ENCODE measurements around the gene FAM117A.

FAM117A gene

DNA sequence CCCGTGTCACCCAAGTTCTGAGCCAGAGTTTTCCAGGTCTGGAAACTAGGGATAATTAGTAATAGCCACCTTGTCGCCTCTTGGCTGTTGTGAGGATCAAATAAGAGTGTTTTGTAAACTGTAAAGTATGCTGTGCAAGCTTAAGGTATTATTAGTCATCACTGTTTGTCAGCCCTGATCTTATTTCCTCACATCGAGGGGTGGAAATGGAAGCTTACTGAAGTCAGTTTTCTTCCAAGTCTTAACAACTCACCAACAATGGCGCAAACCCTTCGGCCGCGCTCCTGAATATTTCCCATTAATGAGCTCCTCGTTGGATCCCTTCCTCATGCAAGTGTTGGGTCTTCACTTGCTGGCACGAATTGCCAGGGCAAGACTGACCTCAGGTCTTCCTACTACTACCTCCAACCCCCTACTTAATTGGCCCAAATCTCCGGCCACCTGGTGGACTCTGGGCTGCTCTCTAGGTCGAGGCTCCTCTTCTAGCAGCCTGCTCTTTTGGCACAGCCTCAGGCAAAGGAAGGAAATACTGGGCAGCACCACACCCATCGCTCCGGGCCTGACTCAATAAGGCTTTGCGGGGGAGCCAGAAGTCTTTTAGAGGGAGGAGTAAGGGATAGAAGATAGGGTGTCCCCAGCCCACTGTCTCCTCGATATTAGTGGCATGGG, 55.3 kb downstream of the FAM117A start:
- DNase-seq (ENCODE audit: low read depth): no peak

DNA sequence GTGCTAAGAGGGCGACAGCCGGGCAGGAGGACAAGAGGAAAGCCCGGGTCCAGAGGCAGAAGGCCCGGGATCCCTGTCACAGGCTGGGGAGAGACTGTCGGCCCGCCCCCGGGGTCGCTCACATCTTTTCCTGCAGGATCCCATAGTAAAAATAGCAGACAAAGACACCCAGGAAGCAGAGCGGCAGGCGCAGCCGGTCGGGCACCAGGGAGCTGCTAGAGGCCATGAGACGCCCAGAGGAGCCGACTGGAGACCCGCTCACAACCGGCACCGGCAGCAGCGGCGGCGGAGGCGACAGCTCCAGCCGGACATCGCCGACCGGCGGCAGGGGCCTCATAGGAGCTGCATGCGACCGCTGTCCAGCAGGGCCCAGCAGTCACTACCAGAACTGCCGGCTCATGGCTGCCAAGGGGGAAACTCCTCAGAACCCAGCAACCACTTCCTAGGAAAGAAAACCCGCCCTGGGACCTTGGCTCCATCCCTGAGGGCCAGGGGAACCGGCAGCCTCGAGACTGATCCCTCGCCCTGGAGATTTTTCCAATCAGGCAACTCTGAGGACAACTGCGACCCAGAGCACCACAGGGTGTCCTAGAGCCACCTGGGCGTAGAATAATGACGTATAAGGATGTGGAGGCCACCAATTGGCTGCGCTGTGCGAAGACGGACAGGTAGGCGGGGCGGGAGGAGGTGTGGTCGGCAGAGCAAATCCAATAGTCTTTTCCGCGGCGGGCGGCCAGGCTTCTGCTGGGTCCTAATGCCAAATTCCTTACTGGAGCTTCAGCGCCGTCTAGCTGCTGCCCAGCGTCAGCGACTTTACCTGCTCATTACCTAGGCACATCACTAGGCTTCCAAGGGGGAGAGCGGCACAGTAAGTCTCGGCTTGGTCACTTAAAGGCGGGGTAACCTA, 56.1 kb downstream of the FAM117A start, which contains the start of gene SLC35B1:
SLC35B1 (minus strand) TSS at position 357 of the 907 bp plus-strand sequence; CDS start at position 226, 131 bp downstream.
- DNase-seq (ENCODE audit: low read depth): peak; percentile 97

DNA sequence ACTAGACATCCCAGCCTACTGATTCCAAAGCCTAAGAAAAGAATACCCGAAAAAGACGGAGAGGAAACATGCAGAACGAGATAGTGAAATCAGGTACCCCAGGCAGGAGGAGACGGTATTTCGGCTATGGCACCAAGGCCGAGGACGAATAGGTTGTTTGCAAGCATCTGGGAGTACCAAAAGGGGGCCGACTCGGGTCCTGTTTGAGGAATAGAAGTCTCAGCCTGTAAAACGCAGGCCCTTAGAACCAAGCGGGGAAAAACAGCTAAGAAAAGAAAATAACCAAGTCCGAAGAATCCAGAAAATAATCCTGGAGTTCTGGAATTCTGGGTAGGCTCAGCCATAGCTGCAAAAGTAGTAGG, 56.7 kb downstream of the FAM117A start:
- DNase-seq (ENCODE audit: low read depth): peak; percentile 36

DNA sequence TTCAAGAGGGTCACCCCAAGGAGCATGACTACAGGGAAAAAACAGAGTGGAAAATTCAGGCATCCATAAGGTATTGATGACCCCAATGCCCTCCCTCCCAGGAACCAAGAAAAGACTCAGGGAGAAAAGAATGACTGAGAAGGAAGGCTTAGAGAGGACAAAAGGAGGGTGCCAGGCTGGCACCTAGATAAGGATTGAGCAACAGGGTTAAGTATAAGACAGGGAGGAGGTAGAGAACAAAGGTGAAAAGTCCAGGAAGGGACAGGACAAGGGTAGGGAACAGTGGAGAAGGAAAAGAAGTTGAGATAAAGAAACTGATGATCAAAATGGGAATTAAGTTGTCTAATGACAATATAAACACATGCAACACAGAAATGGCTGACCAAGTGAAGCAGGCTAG, 58.7 kb downstream of the FAM117A start:
- no peak for DNase-seq (ENCODE audit: low read depth)

DNA sequence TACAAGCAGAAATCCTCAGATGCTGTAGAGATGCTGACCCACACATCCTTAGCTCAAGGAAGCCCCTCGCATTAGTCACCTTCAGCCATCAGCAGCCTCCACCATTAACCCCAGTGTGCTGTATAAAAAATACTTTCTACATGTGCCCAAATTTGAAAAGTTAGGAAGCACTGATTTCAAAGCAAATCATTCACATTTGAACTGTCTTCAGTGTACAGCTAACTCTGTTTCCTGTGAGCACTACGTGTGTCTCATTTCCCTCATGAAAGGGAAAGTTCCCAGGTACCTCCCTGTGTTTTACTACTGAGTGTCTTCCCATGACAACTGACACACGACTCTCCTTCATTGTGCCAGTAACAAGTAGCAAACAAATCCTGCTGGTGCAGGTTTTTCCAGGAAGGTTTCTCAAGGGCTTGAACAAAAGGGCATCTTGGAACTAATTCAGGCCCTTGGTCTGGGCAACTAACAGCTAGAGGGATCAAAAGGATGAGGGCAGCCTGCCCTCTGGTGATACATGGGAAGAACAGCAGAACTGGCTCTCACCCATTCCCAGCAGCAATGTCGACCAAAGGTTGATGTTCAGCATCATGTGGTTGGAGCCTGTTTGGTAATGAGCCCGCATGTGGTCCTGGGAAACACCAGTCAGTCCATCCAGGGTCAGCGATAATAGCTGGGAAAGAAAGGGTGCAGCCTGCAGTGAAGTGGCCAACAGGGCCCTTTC, 60.2 kb downstream of the FAM117A start:
- DNase-seq (ENCODE audit: low read depth): no peak

DNA sequence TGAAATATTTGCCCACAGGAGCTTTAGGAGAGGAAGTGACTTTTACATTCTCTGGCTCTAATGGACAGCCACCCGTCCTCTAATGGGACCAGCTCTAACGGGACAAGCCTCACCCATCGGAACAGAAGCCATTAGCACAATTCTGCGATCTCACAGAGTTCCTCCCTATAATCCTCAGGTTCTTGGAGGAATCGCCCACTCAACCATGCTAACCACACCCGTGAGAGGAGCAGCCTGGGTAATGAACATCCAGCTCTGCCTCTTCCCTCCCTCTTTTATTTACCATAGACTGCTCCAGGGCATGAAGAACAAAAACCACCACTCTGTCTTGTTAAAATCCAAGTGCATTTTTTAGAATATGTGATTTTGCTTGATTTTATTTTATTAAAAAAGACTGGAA, 63.0 kb downstream of the FAM117A start:
- DNase-seq (ENCODE audit: low read depth): no peak

DNA sequence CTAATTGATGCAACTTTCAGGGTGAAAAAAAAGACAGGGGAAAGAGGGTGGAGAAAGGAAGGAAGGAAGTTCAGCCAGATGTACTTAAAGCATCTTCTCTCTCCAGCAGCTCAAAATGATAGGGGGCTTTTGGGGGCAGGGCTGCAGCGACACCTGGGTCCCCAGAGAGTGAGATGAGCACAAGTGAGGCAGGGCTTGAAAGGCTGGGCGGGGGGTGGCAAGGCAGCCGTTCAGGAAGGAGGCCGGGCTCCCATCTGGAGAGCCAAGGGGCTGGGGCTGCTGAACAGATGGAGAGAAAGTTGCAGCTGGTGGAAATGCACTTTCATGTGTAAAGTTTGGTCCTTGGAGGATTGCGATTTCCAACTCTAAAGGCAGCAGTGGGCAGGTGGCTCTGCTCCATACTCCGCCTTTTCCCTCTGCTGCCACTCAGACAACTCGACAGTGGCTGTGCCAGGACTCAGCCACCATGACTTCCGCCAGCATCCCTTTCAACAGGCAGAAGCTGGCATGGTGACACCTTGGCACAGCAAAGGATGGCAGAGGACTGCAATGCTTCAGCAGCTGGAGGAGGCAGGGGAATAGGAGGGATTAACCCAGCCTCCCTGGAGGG, 63.9 kb downstream of the FAM117A start:
- no peak for DNase-seq (ENCODE audit: low read depth)

DNA sequence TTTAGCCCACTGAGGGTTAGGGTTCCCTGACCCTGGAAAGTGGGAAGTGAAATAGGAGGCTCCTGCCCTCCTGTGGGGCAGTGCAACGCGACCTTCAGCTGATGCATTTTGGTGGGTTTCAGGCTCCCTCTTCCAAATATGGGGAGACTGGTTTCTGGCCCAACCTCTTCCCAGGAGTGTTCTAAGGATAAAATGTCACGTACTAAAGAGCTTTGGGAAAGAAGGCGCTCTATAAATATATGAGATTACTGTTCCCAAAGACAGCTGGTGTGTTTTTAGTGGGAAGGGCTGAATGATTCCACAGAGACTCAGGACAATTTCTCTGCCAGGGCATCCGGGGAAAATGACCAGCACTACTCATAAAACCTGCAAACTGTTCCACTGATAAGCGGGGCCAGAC, 65.9 kb downstream of the FAM117A start:
- DNase-seq (ENCODE audit: low read depth): no peak

DNA sequence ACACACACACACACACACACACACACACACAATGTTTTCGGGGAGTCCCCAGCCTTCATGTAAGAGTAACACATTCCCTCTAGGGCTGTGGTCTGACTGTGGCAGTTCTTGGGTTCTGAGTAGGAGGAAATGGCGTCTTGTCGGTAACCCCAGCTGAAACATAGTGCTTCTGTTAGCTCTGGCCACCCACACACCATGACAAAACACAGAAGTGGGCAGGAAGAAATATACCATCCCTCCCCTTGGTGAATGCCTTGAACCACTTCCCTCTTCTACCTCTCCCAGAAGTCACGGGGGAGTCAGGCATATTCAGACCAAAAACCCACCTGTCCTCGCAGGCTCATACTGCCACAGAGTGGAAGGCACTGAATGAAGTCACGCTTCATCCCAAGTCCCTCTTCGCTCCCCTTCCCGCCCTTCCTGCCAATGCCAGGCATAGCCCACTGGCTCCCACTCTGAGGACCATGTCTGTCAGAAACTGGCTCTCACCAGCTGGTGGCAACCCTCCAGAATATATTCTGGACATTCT, 67.6 kb downstream of the FAM117A start:
- DNase-seq (ENCODE audit: low read depth): no peak

DNA sequence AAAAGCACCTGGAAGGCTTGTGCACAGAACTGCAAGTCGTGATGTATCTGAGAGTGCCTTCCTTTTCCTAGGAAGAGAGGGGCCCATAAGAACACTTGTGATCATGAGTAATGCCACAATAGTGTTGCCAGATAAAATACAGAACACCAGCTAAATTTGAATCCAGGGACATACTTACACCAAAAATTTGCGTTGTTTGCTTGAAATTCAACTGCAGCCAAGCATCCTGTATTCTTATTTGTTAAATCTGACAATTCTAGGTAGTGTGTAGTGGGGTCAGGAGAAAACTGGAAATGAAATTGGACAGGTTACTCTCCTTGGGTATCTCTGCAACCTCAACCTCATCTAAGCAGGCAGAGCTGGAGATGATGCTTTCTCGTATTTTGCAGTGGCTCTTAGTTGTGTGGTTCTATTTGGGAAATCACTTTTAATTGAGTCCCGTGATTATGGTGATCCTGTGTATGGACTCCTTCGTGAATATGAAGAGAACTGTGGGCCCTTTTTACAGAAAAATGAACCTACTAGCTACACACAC, 68.2 kb downstream of the FAM117A start:
- no peak for DNase-seq (ENCODE audit: low read depth)

DNA sequence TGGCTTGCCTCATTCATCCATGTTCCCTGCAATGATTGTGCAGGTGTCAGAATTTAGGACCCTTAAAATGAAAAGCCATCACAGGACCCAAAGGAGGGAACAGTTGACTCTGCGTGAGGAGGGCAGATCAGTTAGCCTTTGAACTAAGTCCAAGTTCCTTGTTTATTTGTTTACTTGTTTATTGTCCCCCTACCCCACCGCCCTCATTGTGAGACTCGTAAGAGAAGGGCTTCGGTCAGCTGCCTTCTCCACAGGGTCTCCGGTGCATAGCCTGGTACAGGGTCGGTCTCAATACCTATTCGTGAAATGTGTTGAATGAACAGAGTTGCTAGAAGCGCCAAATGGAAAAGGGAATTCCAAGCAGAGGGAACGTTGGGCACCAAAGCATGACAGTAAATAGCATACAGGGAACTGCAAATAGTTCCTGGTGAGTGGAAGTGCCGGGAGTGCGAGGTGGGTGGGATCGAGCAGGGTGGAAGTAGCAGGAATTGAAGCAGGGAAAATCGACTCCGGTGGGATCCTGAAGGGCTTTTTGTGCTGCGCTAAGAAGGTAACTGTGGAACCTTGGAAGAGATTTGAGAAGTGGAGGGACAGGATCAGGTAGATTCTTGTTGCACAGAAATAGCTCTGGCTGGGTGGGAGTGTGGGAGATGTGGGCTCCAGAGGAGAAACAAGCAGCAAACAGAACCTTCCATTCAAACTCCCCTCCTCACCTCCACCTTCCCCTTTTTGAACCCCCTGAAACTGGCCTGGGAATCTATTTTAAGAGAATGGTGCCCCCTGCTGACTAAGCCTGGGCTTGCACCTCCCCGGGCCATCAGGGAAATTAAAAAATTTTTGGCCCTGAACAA, 68.9 kb downstream of the FAM117A start:
- DNase-seq (ENCODE audit: low read depth): peak; percentile 44

DNA sequence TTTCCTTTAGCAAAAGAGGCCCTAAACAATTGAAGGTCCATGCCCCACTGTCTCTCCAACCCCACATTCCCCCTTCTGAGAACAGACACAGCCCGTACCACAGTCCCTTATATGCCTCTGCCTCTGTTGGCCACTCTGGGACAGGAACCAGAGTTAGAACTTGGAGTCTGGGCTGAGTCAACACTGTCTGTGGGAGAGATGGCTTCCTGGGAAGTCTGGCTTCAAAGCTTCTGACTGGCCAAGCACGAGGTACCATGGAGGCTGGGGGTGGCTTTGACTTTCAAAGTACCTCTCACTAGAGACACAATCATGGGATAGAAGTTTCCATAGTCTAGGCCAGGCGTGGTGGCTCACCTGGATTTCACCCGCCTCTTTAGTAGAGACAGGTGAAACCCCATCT, 71.2 kb downstream of the FAM117A start:
- DNase-seq (ENCODE audit: low read depth): no peak

DNA sequence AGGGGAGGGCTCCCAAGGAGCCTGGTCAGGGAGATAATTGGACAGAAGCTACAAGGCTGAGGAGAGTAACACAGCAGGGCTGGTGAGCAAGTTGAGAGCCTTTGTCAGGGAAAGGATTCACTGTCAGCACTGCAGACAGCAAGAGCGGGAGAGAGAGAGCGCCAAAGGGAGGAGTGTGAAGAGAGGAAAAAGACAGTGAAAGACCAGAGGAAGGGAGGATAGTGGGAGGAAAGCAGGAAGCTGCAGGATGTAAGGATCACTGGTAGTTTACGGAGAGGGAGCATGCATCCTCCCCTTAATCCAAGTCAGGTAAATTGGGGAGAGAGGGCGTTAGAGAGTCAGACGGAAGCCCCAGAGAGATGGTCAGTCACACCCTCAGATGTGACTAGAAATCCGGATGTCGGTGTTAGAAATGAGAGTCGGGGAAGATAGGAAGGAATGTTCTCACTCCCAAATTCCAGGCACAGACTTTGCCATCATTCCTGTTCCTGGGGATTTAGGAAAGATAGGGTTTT, 72.2 kb downstream of the FAM117A start:
- DNase-seq (ENCODE audit: low read depth): no peak

DNA sequence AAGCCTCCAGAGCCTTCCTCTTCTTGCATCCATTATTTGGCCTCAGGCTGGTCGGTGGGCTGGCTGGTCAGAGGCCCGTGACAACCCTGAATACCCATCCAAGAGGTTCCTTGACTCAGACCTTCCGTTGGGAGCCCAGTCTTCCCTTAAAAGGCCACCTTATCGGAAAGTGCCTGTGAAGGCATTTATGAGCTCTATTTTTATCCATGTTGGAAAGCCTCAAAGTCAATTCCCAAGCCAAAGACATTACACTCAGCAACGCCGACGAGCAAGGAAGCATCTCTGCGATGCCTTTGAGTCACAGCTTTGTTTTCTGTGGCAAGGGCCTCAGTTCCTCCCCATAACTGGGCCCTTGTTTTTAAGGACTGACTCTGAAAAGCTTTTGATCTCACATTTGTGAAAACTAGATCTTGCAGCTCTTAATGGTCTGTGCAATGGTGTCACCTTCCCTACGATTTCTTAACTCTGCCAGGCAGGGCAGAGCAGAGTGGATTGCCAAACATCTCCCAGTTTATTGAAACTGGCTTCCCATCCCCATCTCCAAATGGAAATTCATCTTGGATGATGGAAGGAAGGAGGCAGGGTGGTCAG, 72.8 kb downstream of the FAM117A start:
- no peak for DNase-seq (ENCODE audit: low read depth)

DNA sequence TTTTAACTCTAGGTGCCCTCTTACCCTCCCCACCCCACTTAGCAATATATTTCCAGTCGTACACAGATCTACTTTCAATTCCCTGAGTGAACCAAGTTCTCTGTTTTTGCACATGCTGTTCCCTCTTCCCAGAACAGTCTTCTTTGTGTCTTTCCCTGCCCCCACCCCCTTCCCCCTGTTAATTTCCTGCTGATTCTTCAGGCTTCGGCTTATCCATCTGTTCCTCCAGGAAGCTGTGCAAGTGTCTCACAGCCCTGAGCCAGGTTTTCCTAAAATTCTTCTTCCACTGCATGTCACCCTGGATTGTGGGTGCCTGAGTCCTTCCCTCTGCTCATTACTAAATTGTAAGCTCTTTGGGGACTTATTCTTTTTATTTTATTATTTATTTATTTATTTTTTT, 73.7 kb downstream of the FAM117A start:
- no peak for DNase-seq (ENCODE audit: low read depth)

DNA sequence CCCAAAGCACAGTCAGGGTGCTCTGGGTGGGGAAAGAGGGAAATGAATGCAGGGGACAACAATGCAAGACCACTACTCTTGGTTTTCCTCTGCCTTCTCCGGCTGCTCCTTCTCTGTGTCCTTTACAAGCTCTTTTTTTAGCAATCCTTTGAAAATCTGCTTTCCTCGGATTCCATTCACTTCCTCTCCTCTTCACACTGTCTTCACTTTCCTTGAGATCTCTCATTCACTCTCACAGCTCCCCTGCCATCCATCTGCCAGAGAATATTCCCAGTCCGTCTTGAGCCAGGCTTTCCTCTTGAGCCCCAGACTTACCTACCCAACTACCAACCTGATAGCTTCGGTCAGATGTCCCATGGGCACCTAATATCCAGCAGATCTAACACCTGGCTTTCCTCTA, 75.1 kb downstream of the FAM117A start:
- no peak for DNase-seq (ENCODE audit: low read depth)

DNA sequence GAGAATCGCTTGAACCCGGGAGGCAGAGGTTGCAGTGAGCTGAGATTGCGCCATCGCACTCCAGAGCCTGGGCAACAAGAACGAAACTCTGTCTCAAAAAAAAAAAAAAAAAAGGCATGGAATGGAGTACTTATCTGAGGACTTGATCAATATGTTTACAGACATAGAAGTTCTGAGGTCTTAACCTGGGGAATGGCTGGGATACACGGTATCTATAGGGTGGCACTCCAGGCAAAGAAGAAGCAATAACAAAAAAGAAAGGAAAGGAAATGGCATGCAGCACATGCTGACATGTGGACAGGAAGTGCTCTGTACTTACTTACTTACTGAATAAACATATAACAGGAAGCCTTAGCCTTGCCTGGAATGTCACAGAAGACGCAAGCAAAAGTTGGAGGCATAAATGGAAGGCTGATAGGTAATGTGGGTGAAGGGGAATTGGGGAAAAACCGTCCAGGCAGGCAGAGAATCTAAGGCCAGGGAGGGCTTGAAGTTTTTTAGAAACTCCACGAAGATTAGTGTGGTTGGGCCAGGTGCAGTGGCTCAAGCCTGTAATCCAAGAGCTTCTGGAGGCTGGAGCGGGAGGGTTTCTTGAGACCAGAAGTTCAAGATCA, 75.9 kb downstream of the FAM117A start:
- no peak for DNase-seq (ENCODE audit: low read depth)

DNA sequence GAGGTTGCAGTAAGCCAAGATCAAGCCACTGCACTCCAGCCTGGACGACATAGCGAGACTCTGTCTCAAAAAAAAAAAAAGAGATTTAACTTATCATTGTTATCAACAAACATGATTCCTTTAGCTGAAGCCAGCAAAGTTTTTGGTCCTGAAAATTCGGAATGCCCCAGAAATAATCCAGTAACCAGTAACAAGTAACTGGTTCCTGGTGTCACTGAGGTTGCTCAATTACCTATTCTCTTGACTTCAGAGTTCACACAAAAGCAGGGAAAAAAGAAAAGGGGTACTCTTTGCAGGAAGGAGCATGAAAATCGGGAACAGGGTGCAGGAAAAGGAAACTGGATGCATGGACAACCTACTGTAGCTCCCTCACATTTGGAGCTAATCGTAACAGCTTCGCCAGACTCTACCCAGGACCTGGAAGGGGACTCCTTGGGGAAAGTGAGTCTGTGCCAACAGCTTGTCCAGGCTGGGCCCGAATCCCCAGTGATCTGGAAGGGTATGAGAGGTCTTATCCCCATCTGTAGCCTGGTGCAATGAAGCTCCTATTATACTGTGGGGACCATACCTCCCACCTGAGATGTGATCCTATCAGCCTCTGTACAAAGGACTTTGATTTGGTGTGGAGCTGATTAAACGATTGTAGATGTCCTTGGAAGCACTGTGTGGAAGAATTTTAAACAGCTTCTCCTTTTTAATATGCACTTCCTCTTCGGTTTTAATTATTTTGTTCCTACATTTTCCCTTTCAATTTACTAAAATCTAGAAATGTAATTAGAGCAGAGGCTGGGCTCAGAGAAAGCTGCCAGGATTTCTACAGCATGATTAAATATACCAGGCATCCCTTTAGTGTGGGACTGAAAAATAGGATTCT, 82.6 kb downstream of the FAM117A start:
- DNase-seq (ENCODE audit: low read depth): no peak

DNA sequence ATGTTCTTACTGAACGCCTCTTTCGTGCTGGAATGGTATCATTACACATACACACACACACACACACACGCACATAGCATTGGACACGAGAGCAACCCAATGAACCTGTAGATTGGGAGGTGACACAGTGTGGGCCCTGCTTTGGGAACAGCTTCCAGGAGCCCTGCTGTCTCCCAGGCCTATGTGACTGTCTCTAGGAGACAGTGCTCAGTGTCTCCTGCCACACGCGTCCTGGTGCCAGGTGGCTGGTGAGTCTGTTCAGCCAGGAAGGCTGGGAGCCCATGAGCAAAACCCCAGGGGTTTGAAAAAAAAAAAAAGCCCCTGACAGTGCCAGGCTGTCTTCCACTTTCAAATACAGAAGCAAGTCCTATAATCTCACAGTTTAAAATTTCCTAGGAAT, 83.6 kb downstream of the FAM117A start:
- DNase-seq (ENCODE audit: low read depth): no peak
